ENCODE measurements around the gene CSMD2. TPM values are rescaled to one million over a fixed set of nuclear protein-coding genes. Genes with fewer than 3 reads are reported as not detected.

CSMD2 gene
- total RNA-seq, 2 experiments from 2014 or later: not detected

- CTCF ChIA-PET: no interaction called here
- no peaks in the 10 kb centered on the region for H3K9me3 Mint-ChIP-seq
- TF ChIP-seq CTCF (IDR thresholded peaks at IDR 0.05): no peak
Measured at GRCh38 chr1:33660244-33660643, 504.8 kb downstream of the CSMD2 start.

GRCh38 chr1:33659641-33660040 lies 505.4 kb downstream of the CSMD2 start:
- DNase-seq (no peak), ATAC-seq (ENCODE audit: poor library complexity) (no peak)
- Histone ChIP-seq H3K36me3 (ENCODE audit: insufficient read depth, low read length) (no peaks in the 10 kb centered on the region), H3K9me3 (ENCODE audit: control insufficient read depth in 1 of 2, insufficient read depth in 1 of 2, low read length in 2 of 2) (no peaks in the 10 kb centered on the region), H3K27ac (ENCODE audit: low read depth in 1 of 2, low read length in 2 of 2) (no peak overlapping the region), H3K27me3 (ENCODE audit: control insufficient read depth in 1 of 2, insufficient read depth in 2 of 2, low read length in 2 of 2) (peaks cover 0 to 5% of the 10 kb centered on the region in 2 experiments), H3K4me1 (ENCODE audit: insufficient read depth, low read length) (no peaks in the 10 kb centered on the region), H3K4me3 (ENCODE audit: low read length) (no peak overlapping the region)
- Mint-ChIP-seq H3K4me3 (no peak overlapping the region), H3K27me3 (peaks cover 6% of the 10 kb centered on the region), H3K36me3 (ENCODE audit: low read depth) (no peaks in the 10 kb centered on the region), H3K27ac (no peak overlapping the region), H3K4me1 (ENCODE audit: low read depth) (no peaks in the 10 kb centered on the region), H3K9me3 (no peaks in the 10 kb centered on the region)
- ChIA-PET POLR2A (no interaction called here), CTCF (no interaction called here)
- intact Hi-C loops (cut with DNase I, micrococcal nuclease): no loop called here
- no peak for TF ChIP-seq CTCF (IDR thresholded peaks at IDR 0.05)

More at GRCh38 chr1:33660244-33660643, 504.8 kb downstream of the CSMD2 start:
- no peaks in the 10 kb centered on the region for H3K36me3 Mint-ChIP-seq (ENCODE audit: low read depth)
- H3K4me1 Mint-ChIP-seq (ENCODE audit: low read depth): no peaks in the 10 kb centered on the region
- POLR2A ChIA-PET: no interaction called here
- H3K36me3 ChIP-seq (ENCODE audit: insufficient read depth, low read length): no peaks in the 10 kb centered on the region
- no peak overlapping the region for H3K4me3 Mint-ChIP-seq
- peaks cover 6% of the 10 kb centered on the region for H3K27me3 Mint-ChIP-seq
- no peaks in the 10 kb centered on the region for H3K4me1 ChIP-seq (ENCODE audit: insufficient read depth, low read length)
- H3K9me3 ChIP-seq (ENCODE audit: control insufficient read depth in 1 of 2, insufficient read depth in 1 of 2, low read length in 2 of 2): no peaks in the 10 kb centered on the region
- intact Hi-C loops (cut with DNase I, micrococcal nuclease): no loop called here
- ATAC-seq (ENCODE audit: poor library complexity) (no peak), DNase-seq (no peak)
- H3K27ac Mint-ChIP-seq: no peak overlapping the region
- H3K4me3 ChIP-seq (ENCODE audit: low read length): no peak overlapping the region
- no peak overlapping the region for H3K27ac ChIP-seq (ENCODE audit: low read depth in 1 of 2, low read length in 2 of 2)
- H3K27me3 ChIP-seq (ENCODE audit: control insufficient read depth in 1 of 2, insufficient read depth in 2 of 2, low read length in 2 of 2): peaks cover 0 to 5% of the 10 kb centered on the region in 2 experiments

GRCh38 chr1:33657833-33658232 lies 507.2 kb downstream of the CSMD2 start:
- no peaks in the 10 kb centered on the region for H3K36me3 ChIP-seq (ENCODE audit: insufficient read depth, low read length)
- Mint-ChIP-seq H3K4me3 (no peak overlapping the region), H3K4me1 (ENCODE audit: low read depth) (no peaks in the 10 kb centered on the region), H3K36me3 (ENCODE audit: low read depth) (no peaks in the 10 kb centered on the region), H3K27me3 (peaks cover 10% of the 10 kb centered on the region), H3K27ac (no peak overlapping the region), H3K9me3 (no peaks in the 10 kb centered on the region)
- POLR2A ChIA-PET: no interaction called here
- H3K27me3 ChIP-seq (ENCODE audit: control insufficient read depth in 1 of 2, insufficient read depth in 2 of 2, low read length in 2 of 2): peaks cover 0 to 5% of the 10 kb centered on the region in 2 experiments
- H3K9me3 ChIP-seq (ENCODE audit: control insufficient read depth in 1 of 2, insufficient read depth in 1 of 2, low read length in 2 of 2): no peaks in the 10 kb centered on the region
- no peak overlapping the region for H3K4me3 ChIP-seq (ENCODE audit: low read length)
- no peak for TF ChIP-seq CTCF (IDR thresholded peaks at IDR 0.05)
- no peak for ATAC-seq (ENCODE audit: poor library complexity)
- no peaks in the 10 kb centered on the region for H3K4me1 ChIP-seq (ENCODE audit: insufficient read depth, low read length)
- intact Hi-C loops (cut with DNase I, micrococcal nuclease): no loop called here
- no peak overlapping the region for H3K27ac ChIP-seq (ENCODE audit: low read depth in 1 of 2, low read length in 2 of 2)
- DNase-seq: no peak
- CTCF ChIA-PET: no interaction called here

Measured in CD4-positive, alpha-beta T cell (primary cell).